Measurements from ENCODE around the gene FLOT2. TPM values are rescaled to one million over a fixed set of nuclear protein-coding genes. Genes with fewer than 3 reads are reported as not detected.

Gene FLOT2
- total RNA-seq, 3 donors from 2014 or later (not counting 1 experiment from before 2014, with no cell fraction given) = 132 to 152 (median 152) TPM

- H3K4me1 Mint-ChIP-seq = peaks cover 4 to 20% of the 10 kb centered on the region in 2 donors
- H3K27ac ChIP-seq (ENCODE audit: low read length) = no peak overlapping the region
- H3K27ac Mint-ChIP-seq = no peak overlapping the region
- ATAC-seq = no peak
- no peaks in the 10 kb centered on the region for H3K9me3 Mint-ChIP-seq
- H3K9me3 ChIP-seq (ENCODE audit: control insufficient read depth, insufficient read depth, low read length) = no peaks in the 10 kb centered on the region
- TF ChIP-seq CTCF (IDR thresholded peaks at IDR 0.05) = no peak
- peaks cover 8% of the 10 kb centered on the region for H3K36me3 Mint-ChIP-seq
- intact Hi-C loops (cut with micrococcal nuclease) = no loop called here
- H3K36me3 ChIP-seq (ENCODE audit: control insufficient read depth, insufficient read depth, low read length) = peaks cover 80% of the 10 kb centered on the region
- H3K4me3 ChIP-seq (ENCODE audit: low read length) = no peak overlapping the region
- WGBS (ENCODE audit: insufficient coverage) = 99% methylated on average over 18 of the region's 18 CpGs
- H3K4me3 Mint-ChIP-seq = no peak overlapping the region
- no peak for DNase-seq
- no peaks in the 10 kb centered on the region for H3K27me3 ChIP-seq (ENCODE audit: control insufficient read depth, insufficient read depth, low read length)
- no peaks in the 10 kb centered on the region for H3K27me3 Mint-ChIP-seq (ENCODE audit: low read depth in 2 of 2)
- peaks cover 4% of the 10 kb centered on the region for H3K4me1 ChIP-seq (ENCODE audit: control insufficient read depth, insufficient read depth, low read length)
Measured at GRCh38 chr17:28882154-28882895, 15.2 kb downstream of the FLOT2 start.

- Mint-ChIP-seq H3K4me3 (no peak overlapping the region), H3K36me3 (peaks cover 8% of the 10 kb centered on the region)
- no peak for DNase-seq
Measured at GRCh38 chr17:28881533-28882056, 15.9 kb downstream of the FLOT2 start.

GRCh38 chr17:28880572-28880945 is 17.0 kb downstream of the FLOT2 start:
- no peak overlapping the region for H3K27ac ChIP-seq (ENCODE audit: low read length)
- H3K4me1 ChIP-seq (ENCODE audit: control insufficient read depth, insufficient read depth, low read length) = peaks cover 2% of the 10 kb centered on the region
- H3K9me3 ChIP-seq (ENCODE audit: control insufficient read depth, insufficient read depth, low read length) = no peaks in the 10 kb centered on the region
- no peaks in the 10 kb centered on the region for H3K27me3 ChIP-seq (ENCODE audit: control insufficient read depth, insufficient read depth, low read length)
- peaks cover 0 to 15% of the 10 kb centered on the region in 2 donors for H3K4me1 Mint-ChIP-seq
- no peak overlapping the region for H3K4me3 Mint-ChIP-seq
- H3K36me3 Mint-ChIP-seq = peaks cover 8% of the 10 kb centered on the region
- TF ChIP-seq CTCF (IDR thresholded peaks at IDR 0.05) = no peak
- DNase-seq (no peak), ATAC-seq (no peak)
- no peak overlapping the region for H3K27ac Mint-ChIP-seq
- no peak overlapping the region for H3K4me3 ChIP-seq (ENCODE audit: low read length)
- intact Hi-C loops (cut with micrococcal nuclease) = no loop called here
- WGBS (ENCODE audit: insufficient coverage) = 98% methylated on average over 8 of the region's 10 CpGs
- H3K27me3 Mint-ChIP-seq (ENCODE audit: low read depth in 2 of 2) = no peaks in the 10 kb centered on the region
- H3K36me3 ChIP-seq (ENCODE audit: control insufficient read depth, insufficient read depth, low read length) = peaks cover 69% of the 10 kb centered on the region
- no peaks in the 10 kb centered on the region for H3K9me3 Mint-ChIP-seq

More at GRCh38 chr17:28881533-28882056, 15.9 kb downstream of the FLOT2 start:
- ATAC-seq = no peak
- Histone ChIP-seq H3K36me3 (ENCODE audit: control insufficient read depth, insufficient read depth, low read length) (peaks cover 77% of the 10 kb centered on the region), H3K4me3 (ENCODE audit: low read length) (no peak overlapping the region), H3K9me3 (ENCODE audit: control insufficient read depth, insufficient read depth, low read length) (no peaks in the 10 kb centered on the region), H3K27me3 (ENCODE audit: control insufficient read depth, insufficient read depth, low read length) (no peaks in the 10 kb centered on the region), H3K4me1 (ENCODE audit: control insufficient read depth, insufficient read depth, low read length) (peaks cover 4% of the 10 kb centered on the region), H3K27ac (ENCODE audit: low read length) (no peak overlapping the region)
- WGBS (ENCODE audit: insufficient coverage) = 97% methylated on average over 16 of the region's 17 CpGs
- H3K4me1 Mint-ChIP-seq = peaks cover 0 to 16% of the 10 kb centered on the region in 2 donors
- intact Hi-C loops (cut with micrococcal nuclease) = no loop called here
- TF ChIP-seq CTCF (IDR thresholded peaks at IDR 0.05) = no peak
- H3K27ac Mint-ChIP-seq = no peak overlapping the region
- H3K9me3 Mint-ChIP-seq = no peaks in the 10 kb centered on the region
- no peaks in the 10 kb centered on the region for H3K27me3 Mint-ChIP-seq (ENCODE audit: low read depth in 2 of 2)
